Lung (tissue), 12 donors: ENCODE data around the gene MDH1. TPM values are rescaled to one million over a fixed set of nuclear protein-coding genes. Genes with fewer than 3 reads are reported as not detected.

Source experiments
- ATAC-seq: fragments of 200-7000 bp; cut with Tn5 transposase; one replicate; pipeline ENCODE4 v1.9.1; 2020; ENCODE audit warnings: moderate number of reproducible peaks; ENCODE audit not compliant: insufficient read depth, low FRiP score
- DNase-seq, 3 donors: peaks; one replicate each; pipeline ENCODE4 v3.0.0-alpha.2; 2013 to 2017
- H3K27ac ChIP-seq, 2 donors: one replicate each; pipeline ENCODE4 v1.5.1; 2013; ENCODE audit warnings: mild to moderate bottlenecking in 2 of 2, moderate library complexity in 2 of 2, control low read depth in 1 of 2, inconsistent platforms in 1 of 2, low read depth in 1 of 2, low read length in 1 of 2
- H3K27me3 ChIP-seq, 3 donors: one replicate each; pipeline ENCODE4 v1.5.1; 2013; ENCODE audit warnings: low read length in 2 of 3; ENCODE audit not compliant: control insufficient read depth in 3 of 3, insufficient read depth in 3 of 3
- H3K36me3 ChIP-seq, 4 donors: one replicate each; pipeline ENCODE4 v1.5.1; 2013; ENCODE audit warnings: low read length in 4 of 4, mild to moderate bottlenecking in 1 of 4, moderate library complexity in 1 of 4; ENCODE audit not compliant: control insufficient read depth in 4 of 4, insufficient read depth in 4 of 4
- H3K4me1 ChIP-seq, 5 donors: one replicate each; pipeline ENCODE4 v1.5.1; 2013; ENCODE audit warnings: low read length in 5 of 5, mild to moderate bottlenecking in 2 of 5, moderate library complexity in 1 of 5; ENCODE audit not compliant: control insufficient read depth in 5 of 5, insufficient read depth in 5 of 5
- H3K4me3 ChIP-seq: one replicate; pipeline ENCODE4 v1.5.1; 2013; ENCODE audit warnings: mild to moderate bottlenecking, control low read depth, moderate library complexity
- H3K9ac ChIP-seq, 2 donors: one replicate each; pipeline ENCODE4 v1.5.1; 2013; ENCODE audit warnings: low read length in 2 of 2, control low read depth in 1 of 2; ENCODE audit not compliant: insufficient read depth in 1 of 2
- H3K9me3 ChIP-seq, 4 donors: one replicate each; pipeline ENCODE4 v1.5.1; 2013; ENCODE audit warnings: low read length in 3 of 4, mild to moderate bottlenecking in 1 of 4, moderate library complexity in 1 of 4; ENCODE audit not compliant: control insufficient read depth in 4 of 4, insufficient read depth in 3 of 4
- WGBS, 2 donors: extraction: QIAGEN DNeasy Blood & Tissue Kit; methylation state at CpG; one replicate each; pipeline ENCODE4 v1.1.7; 2013; 5-methylcytosine and 5-hydroxymethylcytosine counted together
- polyA plus RNA-seq, 2 donors: library from polyadenylated mRNA; stranded (reverse); fragments of 200-250 nt; gene quantifications; one replicate each; pipeline ENCODE4 v1.2.1, GENCODE V29; 2013
- total RNA-seq, 2 donors: library from RNA; depleted of rRNA in 1 of 2; stranded (reverse); fragments of >200 nt in 1 of 2; gene quantifications; one replicate each; pipeline ENCODE4 v1.2.1, GENCODE V29; 2014 to 2021
- TF ChIP-seq, protein P1 (sequence below): IDR thresholded peaks from 2 replicates; pipeline ENCODE4 v1.5.1; 2012; ENCODE audit warnings: mild to moderate bottlenecking; ENCODE audit errors: control extremely low read depth, extremely low read depth
- donor health status: control.
- donor health status: control.
- donor health status: Bipolar disorder and iron deficiency.
- donor health status: healthy.
- donor health status: DM: yes; HTN: yes; CAD: no.

Gene MDH1
- total and polyA plus RNA-seq, 4 donors, result 110 to 203 (median 120) TPM

DNA sequence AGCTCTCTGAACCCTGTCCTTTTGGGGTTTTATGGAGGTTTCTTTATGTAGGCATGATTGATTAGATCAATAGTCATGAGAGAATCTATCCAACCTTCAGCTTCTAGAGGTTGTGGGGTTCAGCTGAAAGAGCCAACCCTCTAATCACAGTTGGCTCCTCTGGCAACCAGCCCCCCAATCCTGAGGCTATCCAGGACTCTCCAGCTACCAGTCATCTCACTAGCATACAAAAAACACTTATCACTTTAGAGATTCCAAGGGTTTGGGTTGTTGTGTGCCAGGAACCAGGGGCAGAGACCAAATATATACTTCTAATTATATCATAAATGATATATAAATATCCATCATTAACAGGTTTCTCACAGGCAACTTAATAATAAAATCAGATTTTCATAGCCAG is 12.2 kb upstream of the MDH1 start:
- Histone ChIP-seq H3K9me3 (no peaks in the 10 kb centered on the region), H3K27me3 (no peaks in the 10 kb centered on the region), H3K27ac (no peak overlapping the region), H3K9ac (no peak overlapping the region), H3K4me3 (no peak overlapping the region), H3K4me1 (peaks cover 0 to 13% (median 0%) of the 10 kb centered on the region in 5 donors), H3K36me3 (no peaks in the 10 kb centered on the region)
- TF ChIP-seq, protein P1, sequence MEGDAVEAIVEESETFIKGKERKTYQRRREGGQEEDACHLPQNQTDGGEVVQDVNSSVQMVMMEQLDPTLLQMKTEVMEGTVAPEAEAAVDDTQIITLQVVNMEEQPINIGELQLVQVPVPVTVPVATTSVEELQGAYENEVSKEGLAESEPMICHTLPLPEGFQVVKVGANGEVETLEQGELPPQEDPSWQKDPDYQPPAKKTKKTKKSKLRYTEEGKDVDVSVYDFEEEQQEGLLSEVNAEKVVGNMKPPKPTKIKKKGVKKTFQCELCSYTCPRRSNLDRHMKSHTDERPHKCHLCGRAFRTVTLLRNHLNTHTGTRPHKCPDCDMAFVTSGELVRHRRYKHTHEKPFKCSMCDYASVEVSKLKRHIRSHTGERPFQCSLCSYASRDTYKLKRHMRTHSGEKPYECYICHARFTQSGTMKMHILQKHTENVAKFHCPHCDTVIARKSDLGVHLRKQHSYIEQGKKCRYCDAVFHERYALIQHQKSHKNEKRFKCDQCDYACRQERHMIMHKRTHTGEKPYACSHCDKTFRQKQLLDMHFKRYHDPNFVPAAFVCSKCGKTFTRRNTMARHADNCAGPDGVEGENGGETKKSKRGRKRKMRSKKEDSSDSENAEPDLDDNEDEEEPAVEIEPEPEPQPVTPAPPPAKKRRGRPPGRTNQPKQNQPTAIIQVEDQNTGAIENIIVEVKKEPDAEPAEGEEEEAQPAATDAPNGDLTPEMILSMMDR, result no peak
- ATAC-seq, result no peak
- DNase-seq, result no peak

DNA sequence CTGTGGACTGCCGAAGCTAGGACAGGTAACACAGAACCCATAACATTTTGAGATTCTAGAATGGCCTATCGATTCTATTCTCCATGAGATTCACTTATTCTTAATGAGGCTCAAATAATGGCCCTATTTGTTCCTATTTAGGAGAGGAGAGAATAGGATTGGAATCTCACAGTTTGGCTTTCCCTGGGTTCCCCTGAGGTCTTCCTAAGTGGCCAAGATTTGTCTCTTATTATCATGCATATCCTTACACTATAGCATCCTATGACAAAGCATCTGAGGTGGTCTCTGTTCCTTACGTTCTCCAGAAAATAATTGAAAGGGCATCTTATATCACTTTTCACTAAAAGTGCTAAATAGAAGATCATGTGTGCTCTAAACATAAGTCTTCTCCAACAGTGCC is 10.0 kb upstream of the MDH1 start:
- 96 to 97% methylated on average over 3 of the region's 3 CpGs for WGBS, 2 donors
- Histone ChIP-seq H3K27me3 (no peaks in the 10 kb centered on the region), H3K9me3 (no peaks in the 10 kb centered on the region), H3K36me3 (no peaks in the 10 kb centered on the region), H3K9ac (no peak overlapping the region), H3K4me1 (peaks cover 0 to 9% (median 0%) of the 10 kb centered on the region in 5 donors), H3K4me3 (no peak overlapping the region), H3K27ac (no peak overlapping the region)
- no peak for DNase-seq
- TF ChIP-seq, protein P1, result no peak
- no peak for ATAC-seq

DNA sequence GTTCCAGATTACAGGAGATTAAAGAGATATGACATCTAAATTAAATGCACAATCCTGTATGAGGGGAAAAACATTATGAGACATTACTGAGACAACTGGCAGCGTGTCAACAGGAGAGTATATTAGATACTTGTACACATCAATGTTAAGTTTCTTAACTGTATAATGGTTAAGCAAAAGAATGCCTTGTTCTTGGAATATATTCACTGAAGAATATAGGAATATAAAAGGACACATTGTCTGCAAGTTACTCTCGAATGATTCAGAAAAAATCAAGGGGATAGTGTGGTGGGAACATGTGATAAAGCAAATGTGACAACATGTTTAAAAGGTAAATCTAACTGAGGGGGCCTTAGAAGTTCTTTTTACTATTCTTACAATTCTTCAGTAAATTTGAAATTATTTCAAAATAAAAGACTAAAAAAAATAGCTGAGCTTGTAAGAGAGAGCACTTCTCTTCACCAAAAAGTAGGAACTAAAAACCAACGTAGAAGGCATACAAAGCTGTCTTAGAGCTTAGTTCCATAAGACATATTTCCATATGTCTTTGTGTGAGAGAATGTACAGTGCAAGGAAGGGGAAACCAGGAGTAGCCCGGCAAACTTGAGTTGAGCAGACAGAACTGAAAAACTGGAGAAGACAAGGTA is 8.0 kb upstream of the MDH1 start:
- H3K9ac ChIP-seq, result no peak overlapping the region
- H3K36me3 ChIP-seq, result no peaks in the 10 kb centered on the region
- no peaks in the 10 kb centered on the region for H3K27me3 ChIP-seq
- no peak for DNase-seq
- no peak overlapping the region for H3K4me3 ChIP-seq
- no peaks in the 10 kb centered on the region for H3K9me3 ChIP-seq
- peaks cover 0 to 9% (median 0%) of the 10 kb centered on the region in 5 donors for H3K4me1 ChIP-seq
- ATAC-seq, result no peak
- H3K27ac ChIP-seq, result peak overlapping the region in 1 of 2 donors; percentile 93
- 77 to 79% methylated on average over 4 of the region's 4 CpGs for WGBS, 2 donors
- TF ChIP-seq, protein P1, result no peak
